B cell (primary cell): ENCODE data around the gene RECK. TPM values are rescaled to one million over a fixed set of nuclear protein-coding genes. Genes with fewer than 3 reads are reported as not detected.
A peak's percentile ranks its signal among the peaks of the same experiment; 100 is the strongest.

Experiments used
- ATAC-seq: fragments of 200-7000 bp; cut with Tn5 transposase; one replicate; pipeline ENCODE4 v1.10.0; 2021; ENCODE audit warnings: low read depth, mild to moderate bottlenecking, moderate number of reproducible peaks, moderate library complexity
- CTCF ChIA-PET: fragments of 350-600 bp; sonication (Branson Sonifier 250); formaldehyde crosslinking; loops from one replicate; lab custom pipeline; 2021; ENCODE audit warnings: antibody characterized with exemption, inconsistent platforms; lab: Charles Lee
- POLR2A ChIA-PET: fragments of 350-600 bp; sonication (Branson Sonifier 250); formaldehyde crosslinking; loops from one replicate; lab custom pipeline; 2021; ENCODE audit warnings: antibody characterized with exemption; lab: Charles Lee
- DNase-seq: peaks from one replicate; pipeline ENCODE4 v3.0.0; 2013
- H2AFZ ChIP-seq: 2 replicates; pipeline ENCODE4 v1.6.1; 2012; ENCODE audit warnings: mild to moderate bottlenecking, low read depth, low read length; ENCODE audit not compliant: insufficient read depth, poor library complexity, severe bottlenecking
- H3K27ac ChIP-seq, 2 donors: 1 replicate in 1 of 2; 2 replicates in 1 of 2; pipeline ENCODE4 v1.5.1; 2012 to 2013; ENCODE audit warnings: low read length in 2 of 2, mild to moderate bottlenecking in 2 of 2, moderate library complexity in 1 of 2
- H3K27me3 ChIP-seq, 4 experiments: fragments of 200-600 bp in 1 of 4; sonication (generic) in 1 of 4; replicated peaks in 1 of 4; 1 replicate in 2 of 4; 2 replicates in 2 of 4; pipeline versions ENCODE4 v1.6.1 to v1.7.0; 2013 to 2016; ENCODE audit warnings: low read length in 3 of 4, mild to moderate bottlenecking in 2 of 4, mixed read lengths in 1 of 4, moderate library complexity in 1 of 4; ENCODE audit not compliant: insufficient read depth in 4 of 4, control insufficient read depth in 3 of 4; ENCODE audit errors: control extremely low read depth in 1 of 4
- H3K36me3 ChIP-seq, 2 experiments: replicated peaks in 1 of 2; 1 replicate in 1 of 2; 2 replicates in 1 of 2; pipeline versions ENCODE4 v1.6.1 to v1.7.1; 2013; ENCODE audit warnings: low read length in 1 of 2; ENCODE audit not compliant: insufficient read depth in 2 of 2, control insufficient read depth in 1 of 2; ENCODE audit errors: control extremely low read depth in 1 of 2, extremely low read depth in 1 of 2
- H3K4me1 ChIP-seq, 2 donors: fragments of 200-600 bp in 1 of 2; sonication (generic) in 1 of 2; 1 replicate in 1 of 2; 2 replicates in 1 of 2; pipeline versions ENCODE4 v1.5.1 to v1.6.1; 2013 to 2017; ENCODE audit warnings: low read length in 2 of 2; ENCODE audit not compliant: control insufficient read depth in 2 of 2, insufficient read depth in 2 of 2
- H3K4me2 ChIP-seq: replicated peaks from 2 replicates; pipeline ENCODE3; 2012; ENCODE audit warnings: mild to moderate bottlenecking, low read depth, low read length; ENCODE audit not compliant: poor library complexity, severe bottlenecking
- H3K4me3 ChIP-seq, 5 experiments: fragments of 200-600 bp in 1 of 5; sonication (generic) in 1 of 5; 1 replicate in 3 of 5; 2 replicates in 2 of 5; pipeline versions ENCODE4 v1.5.1 to v1.7.0; 2011 to 2016; ENCODE audit warnings: low read length in 4 of 5, mild to moderate bottlenecking in 4 of 5, low read depth in 2 of 5, control low read depth in 1 of 5, moderate library complexity in 1 of 5; ENCODE audit not compliant: insufficient read depth in 1 of 5; ENCODE audit errors: control extremely low read depth in 1 of 5, extremely low read depth in 1 of 5
- H3K79me2 ChIP-seq: fragments of 200-600 bp; sonication (generic); one replicate; pipeline ENCODE4 v1.6.0; 2016; ENCODE audit warnings: low read length; ENCODE audit not compliant: control insufficient read depth, insufficient read depth
- H3K9ac ChIP-seq: fragments of 200-600 bp; sonication (generic); 2 replicates; pipeline ENCODE4 v1.6.1; 2017; ENCODE audit warnings: mild to moderate bottlenecking, low read length, moderate library complexity
- H3K9me3 ChIP-seq, 3 donors: one replicate each; pipeline versions ENCODE4 v1.6.1 to v1.7.1; 2013; ENCODE audit warnings: low read length in 2 of 3; ENCODE audit not compliant: control insufficient read depth in 2 of 3, insufficient read depth in 1 of 3; ENCODE audit errors: control extremely low read depth in 1 of 3
- H4K20me1 ChIP-seq: 2 replicates; pipeline ENCODE4 v1.6.0; 2012; ENCODE audit warnings: mild to moderate bottlenecking, low read length; ENCODE audit not compliant: insufficient read depth, control insufficient read depth, poor library complexity, severe bottlenecking
- H3K27ac Mint-ChIP-seq: one replicate; pipeline ENCODE4 v1.8.0; 2021; ENCODE audit warnings: mixed read lengths
- H3K27me3 Mint-ChIP-seq: one replicate; pipeline ENCODE4 v1.8.0; 2021; ENCODE audit warnings: mixed read lengths
- H3K4me1 Mint-ChIP-seq: one replicate; pipeline ENCODE4 v1.8.0; 2021; ENCODE audit warnings: mixed read lengths
- H3K4me3 Mint-ChIP-seq: one replicate; pipeline ENCODE4 v1.8.0; 2021; ENCODE audit warnings: mixed read lengths
- H3K9me3 Mint-ChIP-seq: one replicate; pipeline ENCODE4 v1.8.0; 2022; ENCODE audit warnings: mixed read lengths; ENCODE audit not compliant: insufficient read depth
- EZH2 ChIP-seq: IDR thresholded peaks from 2 replicates; pipeline ENCODE4 v1.6.1; 2012; ENCODE audit warnings: borderline replicate concordance, low read depth, mild to moderate bottlenecking, moderate library complexity, low read length; ENCODE audit not compliant: insufficient read depth, poor library complexity, severe bottlenecking
- WGBS: methylation state at CpG from one replicate; pipeline ENCODE4 v1.1.5; 2013; ENCODE audit warnings: missing lambda C conversion rate; ENCODE audit not compliant: insufficient coverage; 5-methylcytosine and 5-hydroxymethylcytosine counted together
- intact Hi-C: fragments of 100-400 bp; cut with micrococcal nuclease; formaldehyde crosslinking; loops from one replicate; pipeline ENCODE4 v1.10.0; 2022
- polyA plus RNA-seq: library from polyadenylated mRNA; depleted of rRNA; stranded (reverse); fragments of >200 nt; gene quantifications from 2 replicates; pipeline ENCODE4 v1.2.3, GENCODE V29; 2012
- total RNA-seq, 2 donors: library from RNA; stranded (reverse); fragments of 120-200 nt in 1 of 2; gene quantifications; 1 replicate in 1 of 2; 2 replicates in 1 of 2; pipeline versions ENCODE4 v1.2.3 to v1.2.4, GENCODE V29; 2013 to 2022
- TF ChIP-seq, protein P1 (sequence below): fragments of 200-600 bp; IDR thresholded peaks from one replicate; pipeline ENCODE4 v1.8.0; 2022; ENCODE audit warnings: antibody characterized with exemption, mild to moderate bottlenecking

Gene RECK
- total and polyA plus RNA-seq, 2 donors (not counting 1 experiment from before 2014, with no cell fraction given) = 5.6 to 7.7 TPM

DNA sequence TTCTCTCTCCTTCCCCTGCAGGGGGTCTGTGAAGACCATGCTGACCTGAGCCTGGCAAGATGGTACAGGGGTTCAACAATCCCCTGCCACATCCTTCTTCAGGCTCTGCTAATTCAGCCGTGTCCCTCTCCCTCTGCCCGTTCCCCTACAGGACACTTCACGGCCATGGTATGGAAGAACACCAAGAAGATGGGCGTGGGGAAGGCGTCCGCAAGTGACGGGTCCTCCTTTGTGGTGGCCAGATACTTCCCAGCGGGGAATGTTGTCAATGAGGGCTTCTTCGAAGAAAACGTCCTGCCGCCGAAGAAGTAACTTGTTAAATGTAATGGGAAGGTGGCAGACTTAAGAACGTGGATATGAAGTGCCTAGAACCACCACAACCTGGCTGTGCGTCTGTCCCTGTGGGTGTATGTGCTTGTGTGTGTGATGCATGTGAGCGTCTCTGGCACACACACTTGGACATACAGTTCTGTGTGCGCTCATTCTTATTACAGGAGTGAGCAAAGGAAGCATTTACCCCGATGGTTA lies 125.6 kb downstream of the RECK start:
- Mint-ChIP-seq H3K27ac (peak overlapping the region; percentile 32), H3K9me3 (no peaks in the 10 kb centered on the region), H3K4me1 (peaks cover 3% of the 10 kb centered on the region), H3K27me3 (no peaks in the 10 kb centered on the region), H3K4me3 (no peak overlapping the region)
- Histone ChIP-seq H3K79me2 (no peaks in the 10 kb centered on the region), H3K4me3 (no peak overlapping the region), H3K4me1 (peaks cover 0 to 10% of the 10 kb centered on the region in 2 donors), H3K27ac (no peak overlapping the region), H3K36me3 (no peaks in the 10 kb centered on the region), H4K20me1 (no peaks in the 10 kb centered on the region), H2AFZ (no peak overlapping the region), H3K9me3 (no peaks in the 10 kb centered on the region), H3K4me2 (no peak overlapping the region), H3K27me3 (no peaks in the 10 kb centered on the region), H3K9ac (no peak overlapping the region)
- CTCF ChIA-PET = interaction anchor here (0.8 to 8.2 kb wide), 5 partner anchors 7 to 139 kb away, joined by 3 to 435 read pairs (median 4); no protein-coding TSS in a partner anchor
- DNase-seq (no peak), ATAC-seq (no peak)
- TF ChIP-seq EZH2 = no peak
- TF ChIP-seq, protein P1, sequence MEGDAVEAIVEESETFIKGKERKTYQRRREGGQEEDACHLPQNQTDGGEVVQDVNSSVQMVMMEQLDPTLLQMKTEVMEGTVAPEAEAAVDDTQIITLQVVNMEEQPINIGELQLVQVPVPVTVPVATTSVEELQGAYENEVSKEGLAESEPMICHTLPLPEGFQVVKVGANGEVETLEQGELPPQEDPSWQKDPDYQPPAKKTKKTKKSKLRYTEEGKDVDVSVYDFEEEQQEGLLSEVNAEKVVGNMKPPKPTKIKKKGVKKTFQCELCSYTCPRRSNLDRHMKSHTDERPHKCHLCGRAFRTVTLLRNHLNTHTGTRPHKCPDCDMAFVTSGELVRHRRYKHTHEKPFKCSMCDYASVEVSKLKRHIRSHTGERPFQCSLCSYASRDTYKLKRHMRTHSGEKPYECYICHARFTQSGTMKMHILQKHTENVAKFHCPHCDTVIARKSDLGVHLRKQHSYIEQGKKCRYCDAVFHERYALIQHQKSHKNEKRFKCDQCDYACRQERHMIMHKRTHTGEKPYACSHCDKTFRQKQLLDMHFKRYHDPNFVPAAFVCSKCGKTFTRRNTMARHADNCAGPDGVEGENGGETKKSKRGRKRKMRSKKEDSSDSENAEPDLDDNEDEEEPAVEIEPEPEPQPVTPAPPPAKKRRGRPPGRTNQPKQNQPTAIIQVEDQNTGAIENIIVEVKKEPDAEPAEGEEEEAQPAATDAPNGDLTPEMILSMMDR = no peak
- POLR2A ChIA-PET = no interaction called here
- 94% methylated on average over 16 of the region's 17 CpGs for WGBS
- intact Hi-C loops = loop anchor here (10.0 kb wide), 1 partner anchor 127 kb away; the partner anchor contains the start of gene RECK

DNA sequence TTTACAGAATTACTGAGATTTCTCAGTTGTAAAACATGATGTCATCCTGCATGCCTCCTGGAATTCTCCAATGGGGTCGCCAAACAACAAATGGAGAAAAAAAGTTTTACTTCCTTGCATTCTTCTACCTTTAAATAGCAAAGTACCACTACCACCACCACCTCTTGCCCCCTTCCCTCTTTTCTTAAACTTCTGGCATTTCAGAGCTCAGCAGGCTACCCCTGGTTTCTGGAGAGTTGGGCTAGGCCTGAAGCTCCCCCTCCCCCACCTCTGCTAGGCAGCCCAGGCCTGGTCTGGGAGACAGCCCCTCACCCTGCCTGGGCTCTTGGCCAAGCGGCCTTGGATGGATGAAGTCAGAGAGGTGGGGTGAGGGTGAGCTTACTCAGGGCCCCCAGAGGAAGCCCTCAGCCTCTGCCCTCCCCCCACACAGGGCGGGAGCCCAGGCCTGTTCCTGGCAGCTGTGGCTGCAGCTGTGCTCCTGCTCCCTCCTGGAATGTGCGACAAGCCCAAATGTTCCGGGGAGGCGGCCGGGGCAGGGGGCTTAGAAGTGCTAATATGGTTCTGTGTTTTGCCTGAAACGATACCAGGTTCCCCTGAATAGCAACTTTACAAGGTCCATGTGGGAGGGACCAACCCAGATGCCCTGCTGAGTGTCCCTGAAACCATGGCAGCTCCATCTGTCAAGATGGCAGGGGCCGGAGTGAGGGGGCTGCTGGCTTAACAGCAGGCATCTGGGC lies 126.5 kb downstream of the RECK start:
- no peaks in the 10 kb centered on the region for H3K9me3 Mint-ChIP-seq
- H3K79me2 ChIP-seq = no peaks in the 10 kb centered on the region
- ChIA-PET POLR2A (no interaction called here), CTCF (interaction anchor here (0.8 to 8.2 kb wide), 9 partner anchors 8 to 140 kb away, joined by 4 to 435 read pairs (median 33); partner anchors contain the start of genes CLTA and GLIPR2)
- no peak overlapping the region for H3K4me3 Mint-ChIP-seq
- 98% methylated on average over 5 of the region's 9 CpGs for WGBS
- H3K27me3 Mint-ChIP-seq = no peaks in the 10 kb centered on the region
- peaks cover 3% of the 10 kb centered on the region for H3K4me1 Mint-ChIP-seq
- no peak overlapping the region for H2AFZ ChIP-seq
- no peaks in the 10 kb centered on the region for H4K20me1 ChIP-seq
- H3K27ac Mint-ChIP-seq = no peak overlapping the region
- TF ChIP-seq EZH2 = no peak
- TF ChIP-seq, protein P1 = no peak
- no peaks in the 10 kb centered on the region for H3K36me3 ChIP-seq
- intact Hi-C loops = loop anchor here (10.0 kb wide), 1 partner anchor 128 kb away; the partner anchor contains the start of gene RECK
- DNase-seq (no peak), ATAC-seq (no peak)
- no peaks in the 10 kb centered on the region for H3K9me3 ChIP-seq
- no peaks in the 10 kb centered on the region for H3K27me3 ChIP-seq
- no peak overlapping the region for H3K4me2 ChIP-seq
- no peak overlapping the region for H3K4me3 ChIP-seq
- peaks cover 0 to 10% of the 10 kb centered on the region in 2 donors for H3K4me1 ChIP-seq
- no peak overlapping the region for H3K9ac ChIP-seq
- H3K27ac ChIP-seq = no peak overlapping the region
